Upper lobe of left lung (tissue), 4 donors: ENCODE data around the gene OR1F1.
"Not testable (repeated sequence)": the region's sequence is repeated elsewhere in the genome, so short reads cannot be mapped to it uniquely, and the experiment has no call there.

Source experiments
- POLR2A ChIP-seq, 4 donors: fragments of 450-650 bp; IDR thresholded peaks; one replicate each; pipeline ENCODE4 v1.5.1; 2016 to 2017; ENCODE audit warnings: antibody characterized with exemption in 4 of 4, mild to moderate bottlenecking in 2 of 4
- TF ChIP-seq, protein P1 (sequence below), 6 experiments: fragments of 450-650 bp in 4 of 6; fragments of 200-600 bp in 2 of 6; sonication (generic) in 2 of 6; IDR thresholded peaks; one replicate each; pipeline ENCODE4 v1.5.1; 2016 to 2019; ENCODE audit warnings: antibody characterized with exemption in 6 of 6

DNA sequence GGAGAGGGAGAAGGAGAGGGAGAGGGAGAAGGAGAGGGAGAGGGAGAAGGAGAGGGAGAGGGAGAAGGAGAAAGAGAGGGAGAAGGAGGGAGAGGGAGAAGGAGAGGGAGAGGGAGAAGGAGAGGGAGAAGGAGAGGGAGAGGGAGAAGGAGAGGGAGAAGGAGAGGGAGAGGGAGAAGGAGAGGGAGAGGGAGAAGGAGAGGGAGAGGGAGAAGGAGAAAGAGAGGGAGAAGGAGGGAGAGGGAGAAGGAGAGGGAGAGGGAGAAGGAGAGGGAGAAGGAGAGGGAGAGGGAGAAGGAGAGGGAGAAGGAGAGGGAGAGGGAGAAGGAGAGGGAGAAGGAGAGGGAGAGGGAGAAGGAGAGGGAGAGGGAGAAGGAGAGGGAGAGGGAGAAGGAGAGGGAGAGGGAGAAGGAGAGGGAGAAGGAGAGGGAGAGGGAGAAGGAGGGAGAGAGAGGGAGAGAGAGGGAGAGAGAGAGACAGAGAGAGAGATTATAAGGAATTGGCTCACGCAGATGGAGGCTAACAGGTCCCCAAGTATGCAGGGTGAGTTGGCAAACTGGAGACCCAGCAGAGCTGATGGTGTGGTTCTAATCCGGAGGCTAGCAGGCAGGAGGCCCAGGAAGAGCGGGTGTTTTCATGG is 9.8 kb downstream of the OR1F1 start:
- TF ChIP-seq, protein P1, sequence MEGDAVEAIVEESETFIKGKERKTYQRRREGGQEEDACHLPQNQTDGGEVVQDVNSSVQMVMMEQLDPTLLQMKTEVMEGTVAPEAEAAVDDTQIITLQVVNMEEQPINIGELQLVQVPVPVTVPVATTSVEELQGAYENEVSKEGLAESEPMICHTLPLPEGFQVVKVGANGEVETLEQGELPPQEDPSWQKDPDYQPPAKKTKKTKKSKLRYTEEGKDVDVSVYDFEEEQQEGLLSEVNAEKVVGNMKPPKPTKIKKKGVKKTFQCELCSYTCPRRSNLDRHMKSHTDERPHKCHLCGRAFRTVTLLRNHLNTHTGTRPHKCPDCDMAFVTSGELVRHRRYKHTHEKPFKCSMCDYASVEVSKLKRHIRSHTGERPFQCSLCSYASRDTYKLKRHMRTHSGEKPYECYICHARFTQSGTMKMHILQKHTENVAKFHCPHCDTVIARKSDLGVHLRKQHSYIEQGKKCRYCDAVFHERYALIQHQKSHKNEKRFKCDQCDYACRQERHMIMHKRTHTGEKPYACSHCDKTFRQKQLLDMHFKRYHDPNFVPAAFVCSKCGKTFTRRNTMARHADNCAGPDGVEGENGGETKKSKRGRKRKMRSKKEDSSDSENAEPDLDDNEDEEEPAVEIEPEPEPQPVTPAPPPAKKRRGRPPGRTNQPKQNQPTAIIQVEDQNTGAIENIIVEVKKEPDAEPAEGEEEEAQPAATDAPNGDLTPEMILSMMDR (IDR thresholded peaks at IDR 0.05) = not testable (repeated sequence)
- TF ChIP-seq POLR2A (IDR thresholded peaks at IDR 0.05) = not testable (repeated sequence)
